ENCODE data around the gene SLC6A9. TPM values are rescaled to one million over a fixed set of nuclear protein-coding genes. Genes with fewer than 3 reads are reported as not detected.

SLC6A9 gene
- total RNA-seq, 1 experiment from 2014 or later: 9.2 TPM

GRCh38 chr1:44033756-44034155 lies 2.5 kb upstream of the SLC6A9 start:
- no peak for TF ChIP-seq CTCF (IDR thresholded peaks at IDR 0.05)
- TF ChIP-seq REST (IDR thresholded peaks at IDR 0.05; ENCODE audit: insufficient read depth in 1 of 2, low read depth in 2 of 2, low read length in 1 of 2): no peak
- TF ChIP-seq POLR2AphosphoS5 (IDR thresholded peaks at IDR 0.05; ENCODE audit: low read depth, low read length): no peak
- TF ChIP-seq SIN3A (IDR thresholded peaks at IDR 0.05; ENCODE audit: borderline replicate concordance, insufficient read depth, low read depth, low read length): no peak
- no peak for TF ChIP-seq TCF7L2 (IDR thresholded peaks at IDR 0.05; ENCODE audit: low read depth, low read length)
- H3K4me1 ChIP-seq (ENCODE audit: control insufficient read depth, insufficient read depth, low read length): peaks cover 14% of the 10 kb centered on the region
- H3K4me3 ChIP-seq (ENCODE audit: low read depth in 2 of 2, low read length in 2 of 2): no peak overlapping the region
- no TSS peak for BruUV-seq (replicated peaks)
- no peak overlapping the region for H3K27ac ChIP-seq (ENCODE audit: low read length)
- no peaks in the 10 kb centered on the region for H3K27me3 ChIP-seq (ENCODE audit: control insufficient read depth, insufficient read depth, low read length)
- no peak for ATAC-seq
- no peaks in the 10 kb centered on the region for H3K9me3 ChIP-seq (ENCODE audit: control insufficient read depth, insufficient read depth, low read depth, low read length)
- in situ Hi-C loops (cut with HindIII; ENCODE audit: low pct_unique_long_range_greater_than_20kb, low sequenced_read_pairs): no loop called here
- POLR2A ChIA-PET: interaction anchor here (0.9 kb wide), 1 partner anchor 40 kb away, joined by 6 read pairs; no protein-coding TSS in a partner anchor
- H3K36me3 ChIP-seq (ENCODE audit: control insufficient read depth, insufficient read depth, low read length): no peaks in the 10 kb centered on the region; the same call in 1 of the 2 replicates
- DNase-seq (ENCODE audit: low read depth, low spot score): no peak
- intact Hi-C loops (cut with micrococcal nuclease; ENCODE audit: unreplicated experiment): no loop called here
- CTCF ChIA-PET: no interaction called here

- intact Hi-C loops (cut with micrococcal nuclease; ENCODE audit: unreplicated experiment) (no loop called here), in situ Hi-C loops (cut with HindIII; ENCODE audit: low pct_unique_long_range_greater_than_20kb, low sequenced_read_pairs) (no loop called here)
- no TSS peak for BruUV-seq (replicated peaks)
- POLR2A ChIA-PET: no interaction called here
- DNase-seq (ENCODE audit: low read depth, low spot score) (no peak), ATAC-seq (no peak)
- Histone ChIP-seq H3K9me3 (ENCODE audit: control insufficient read depth, insufficient read depth, low read depth, low read length) (no peaks in the 10 kb centered on the region), H3K36me3 (ENCODE audit: control insufficient read depth, insufficient read depth, low read length) (no peaks in the 10 kb centered on the region; the same call in 1 of the 2 replicates), H3K27ac (ENCODE audit: low read length) (no peak overlapping the region), H3K4me1 (ENCODE audit: control insufficient read depth, insufficient read depth, low read length) (peaks cover 15% of the 10 kb centered on the region), H3K4me3 (ENCODE audit: low read depth in 2 of 2, low read length in 2 of 2) (no peak overlapping the region), H3K27me3 (ENCODE audit: control insufficient read depth, insufficient read depth, low read length) (no peaks in the 10 kb centered on the region)
- no peak for TF ChIP-seq TCF7L2 (IDR thresholded peaks at IDR 0.05; ENCODE audit: low read depth, low read length)
- TF ChIP-seq POLR2AphosphoS5 (IDR thresholded peaks at IDR 0.05; ENCODE audit: low read depth, low read length): no peak
- no peak for TF ChIP-seq REST (IDR thresholded peaks at IDR 0.05; ENCODE audit: insufficient read depth in 1 of 2, low read depth in 2 of 2, low read length in 1 of 2)
- no peak for TF ChIP-seq CTCF (IDR thresholded peaks at IDR 0.05)
- no peak for TF ChIP-seq SIN3A (IDR thresholded peaks at IDR 0.05; ENCODE audit: borderline replicate concordance, insufficient read depth, low read depth, low read length)
- CTCF ChIA-PET: interaction anchor here (0.6 kb wide), 1 partner anchor 30 kb away, joined by 10 read pairs; no protein-coding TSS in a partner anchor
Measured at GRCh38 chr1:44033041-44033575, 1.8 kb upstream of the SLC6A9 start.

Data from Panc1 (cell line).